MM.1S (cell line): ENCODE measurements around the gene SMAD7.

Source experiments
- EZH2 ChIP-seq: fragments of 300-600 bp; sonication (generic); optimal IDR thresholded peaks from 2 replicates; pipeline ENCODE3; 2017; ENCODE audit warnings: low read depth, mild to moderate bottlenecking, antibody characterized with exemption, low read length, mixed read lengths
- EZH2phosphoT487 ChIP-seq: fragments of 300-600 bp; sonication (generic); IDR thresholded peaks from 2 replicates; pipeline ENCODE4 v1.6.1; 2018; ENCODE audit warnings: antibody characterized with exemption, low read length
- TF ChIP-seq, protein P1 (sequence below): fragments of 300-600 bp; sonication (generic); IDR thresholded peaks from 2 replicates; pipeline ENCODE4 v1.5.1; 2016; ENCODE audit warnings: antibody characterized with exemption, low read length, mixed read lengths

DNA sequence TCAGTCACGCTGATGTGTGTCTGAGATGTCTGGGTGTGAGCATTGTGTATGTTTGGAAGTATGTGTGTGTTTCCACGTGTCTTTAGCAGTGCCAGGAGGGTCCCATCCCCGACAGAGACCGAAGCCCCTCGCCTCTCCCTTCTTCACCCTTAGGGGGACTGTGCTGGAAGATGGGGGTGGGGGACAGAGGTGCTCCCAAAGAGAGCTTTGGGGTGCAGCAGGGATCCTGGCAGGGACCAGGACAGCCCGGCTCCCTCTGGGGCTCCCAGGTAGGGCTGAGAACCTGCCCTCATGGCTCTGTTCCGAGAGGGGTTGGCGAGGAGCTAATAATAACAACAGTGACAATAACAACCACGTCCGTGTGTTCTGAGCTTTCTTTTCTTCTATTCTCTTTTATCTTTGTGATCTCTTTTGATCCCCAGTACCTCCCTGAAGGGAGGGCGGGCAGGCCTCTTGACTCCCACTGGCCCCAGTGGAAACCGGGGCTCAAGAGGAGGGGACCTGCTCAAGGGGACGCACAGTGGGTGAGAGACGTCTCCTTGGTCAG, 57.6 kb downstream of the SMAD7 start:
- TF ChIP-seq, protein P1, sequence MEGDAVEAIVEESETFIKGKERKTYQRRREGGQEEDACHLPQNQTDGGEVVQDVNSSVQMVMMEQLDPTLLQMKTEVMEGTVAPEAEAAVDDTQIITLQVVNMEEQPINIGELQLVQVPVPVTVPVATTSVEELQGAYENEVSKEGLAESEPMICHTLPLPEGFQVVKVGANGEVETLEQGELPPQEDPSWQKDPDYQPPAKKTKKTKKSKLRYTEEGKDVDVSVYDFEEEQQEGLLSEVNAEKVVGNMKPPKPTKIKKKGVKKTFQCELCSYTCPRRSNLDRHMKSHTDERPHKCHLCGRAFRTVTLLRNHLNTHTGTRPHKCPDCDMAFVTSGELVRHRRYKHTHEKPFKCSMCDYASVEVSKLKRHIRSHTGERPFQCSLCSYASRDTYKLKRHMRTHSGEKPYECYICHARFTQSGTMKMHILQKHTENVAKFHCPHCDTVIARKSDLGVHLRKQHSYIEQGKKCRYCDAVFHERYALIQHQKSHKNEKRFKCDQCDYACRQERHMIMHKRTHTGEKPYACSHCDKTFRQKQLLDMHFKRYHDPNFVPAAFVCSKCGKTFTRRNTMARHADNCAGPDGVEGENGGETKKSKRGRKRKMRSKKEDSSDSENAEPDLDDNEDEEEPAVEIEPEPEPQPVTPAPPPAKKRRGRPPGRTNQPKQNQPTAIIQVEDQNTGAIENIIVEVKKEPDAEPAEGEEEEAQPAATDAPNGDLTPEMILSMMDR: no peak
- TF ChIP-seq EZH2: no peak
- TF ChIP-seq EZH2phosphoT487: no peak
